ENCODE data around the gene MPZL3.

Gene MPZL3

DNA sequence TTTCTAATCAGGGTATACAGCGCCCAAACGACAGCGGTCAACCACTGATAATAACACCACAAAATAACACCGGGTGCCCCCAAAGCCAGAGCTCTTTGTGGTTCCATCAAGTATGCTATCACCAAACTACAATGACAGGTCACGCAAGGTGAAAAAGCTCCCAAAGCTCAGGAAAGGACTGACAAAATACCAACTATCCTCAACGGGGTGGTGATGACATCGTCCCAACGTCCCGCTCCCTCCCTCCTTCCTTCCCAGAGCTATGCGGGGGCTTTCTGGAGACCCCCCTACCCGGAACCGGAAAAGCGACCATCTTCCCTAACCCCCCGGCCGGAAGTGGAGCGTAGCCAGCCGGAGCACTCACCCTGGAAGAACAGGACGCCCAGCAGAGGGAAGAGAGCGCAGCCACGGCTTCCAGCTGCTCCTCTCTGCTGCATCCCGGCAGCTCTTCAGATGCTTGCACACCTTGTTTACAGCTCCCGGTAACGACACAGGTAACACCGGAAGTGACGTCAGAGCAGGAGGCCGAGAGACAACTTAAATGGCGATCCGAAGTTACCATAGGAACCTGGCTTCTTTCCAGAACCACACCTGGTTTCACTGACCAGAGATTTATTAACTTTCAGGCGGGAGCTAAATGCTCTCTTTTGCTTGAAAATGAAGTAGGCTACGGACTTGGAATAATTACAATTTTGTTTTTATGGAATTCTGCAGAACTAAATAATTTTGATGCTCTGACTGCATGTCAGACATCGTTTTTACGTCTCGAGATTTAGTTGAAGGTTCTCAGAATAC is at the start of gene MPZL3:
Gene MPZL3 (minus strand): TSS at position 508 of the 795 bp plus-strand sequence. CDS start 71 bp downstream, at position 437.
- DNase-seq, result peak; percentile 79 to 83

DNA sequence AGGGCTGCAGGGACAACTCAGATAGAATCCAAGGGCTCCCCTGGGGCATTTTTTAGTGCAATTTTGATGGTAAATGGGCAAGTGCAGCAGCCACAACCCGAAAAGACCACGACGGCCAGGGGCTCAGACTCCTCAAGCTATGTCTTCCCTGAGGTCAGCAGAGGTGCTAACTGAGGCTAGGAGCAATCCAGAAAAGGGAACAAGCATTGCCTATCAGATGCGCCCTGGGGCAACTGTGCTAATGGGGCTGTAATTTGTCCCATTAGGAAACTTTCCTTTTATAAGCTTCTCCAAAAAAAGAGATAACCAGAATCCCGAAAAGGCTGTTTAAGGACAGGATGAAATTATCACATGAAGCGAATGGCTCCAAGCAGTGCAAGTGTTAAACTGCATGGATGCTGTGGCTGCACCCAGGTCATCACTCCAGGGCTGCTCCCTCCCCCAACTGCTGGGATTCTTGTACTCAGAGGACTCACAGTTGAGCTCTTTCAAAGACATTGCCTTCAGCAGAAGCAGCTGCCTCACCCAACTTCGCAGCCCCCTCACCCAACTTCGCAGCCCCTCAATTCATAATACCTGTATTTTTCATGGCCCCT is 49.5 kb upstream of the MPZL3 start:
- peak in 1 of 2 donors; percentile 13 for DNase-seq

DNA sequence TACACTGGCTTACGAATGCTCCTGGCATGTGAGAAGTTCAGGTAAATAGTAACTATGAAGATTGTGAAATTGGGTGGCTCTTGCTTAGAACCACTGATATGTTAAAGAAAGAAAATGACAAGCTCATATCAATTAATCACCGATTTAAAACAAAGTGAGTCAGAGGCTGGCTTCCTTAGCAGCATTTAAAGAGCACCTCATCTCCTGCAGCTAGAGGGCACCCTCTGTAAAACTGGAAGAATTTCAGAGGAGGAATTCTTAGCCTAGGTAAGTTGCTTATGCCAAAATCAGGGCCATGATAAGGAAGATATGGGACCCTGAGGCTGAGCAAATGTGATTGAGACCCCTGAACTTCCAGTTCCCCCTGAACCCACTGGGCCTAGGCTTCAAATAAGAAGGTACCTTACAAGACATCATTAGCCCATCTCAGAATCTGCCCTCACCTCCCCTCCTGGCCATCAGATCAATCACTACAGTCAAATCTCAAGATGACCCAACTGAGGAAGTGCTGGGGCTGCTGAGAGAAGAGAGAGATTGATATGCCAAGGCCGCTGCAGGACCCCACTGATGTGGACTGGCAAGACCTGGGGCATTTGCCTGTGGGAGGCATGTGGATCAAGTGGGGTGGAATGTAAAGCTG is 43.8 kb upstream of the MPZL3 start:
- peak; percentile 39 to 54 for DNase-seq

GRCh38 chr11:118295199-118295598 is 43.0 kb upstream of the MPZL3 start:
- DNase-seq, result peak in 1 of 2 donors; percentile 15

- DNase-seq, result no peak
Observed at GRCh38 chr11:118294053-118294452, 41.9 kb upstream of the MPZL3 start.

GRCh38 chr11:118291477-118292135 is 39.4 kb upstream of the MPZL3 start:
- DNase-seq, result no peak

DNA sequence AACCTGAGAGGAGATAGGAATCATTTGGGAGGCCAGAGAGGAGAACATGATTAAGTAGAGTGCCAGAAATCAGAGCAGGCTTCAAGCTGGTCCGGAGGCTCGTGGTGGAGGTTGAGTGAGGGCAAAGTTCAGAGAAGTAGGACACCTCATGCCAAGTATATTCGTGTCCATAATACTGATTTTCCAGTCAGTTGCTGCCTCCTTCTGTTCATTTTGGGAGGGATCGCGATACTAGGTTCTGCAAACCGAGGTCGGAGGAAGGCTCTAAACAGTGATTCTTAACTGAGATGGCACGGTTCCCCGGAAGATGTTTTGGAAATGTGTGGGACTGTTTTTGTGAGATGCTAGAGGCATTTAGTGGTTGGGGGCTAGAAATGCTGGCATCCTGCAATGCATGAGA is 38.8 kb upstream of the MPZL3 start:
- DNase-seq, result peak; percentile 30 to 37

DNA sequence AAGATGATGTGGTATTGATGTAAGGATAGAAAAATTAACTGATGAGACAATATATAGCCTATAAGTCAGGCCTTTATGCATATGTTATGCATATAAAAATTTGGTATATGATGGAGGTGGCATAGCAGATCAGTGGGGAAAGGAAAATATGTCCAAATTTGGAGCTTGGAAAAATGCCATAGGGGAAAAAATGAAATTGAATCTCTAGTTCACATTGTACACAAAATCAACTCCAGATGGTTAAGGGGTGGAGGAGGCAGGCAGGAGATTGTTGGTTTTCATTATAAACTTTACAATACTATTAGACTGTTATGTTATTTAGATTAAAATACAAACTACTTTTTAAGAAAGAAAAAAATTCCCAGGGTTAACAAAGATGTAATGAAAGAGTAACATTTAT is 37.2 kb upstream of the MPZL3 start:
- DNase-seq, result no peak

DNA sequence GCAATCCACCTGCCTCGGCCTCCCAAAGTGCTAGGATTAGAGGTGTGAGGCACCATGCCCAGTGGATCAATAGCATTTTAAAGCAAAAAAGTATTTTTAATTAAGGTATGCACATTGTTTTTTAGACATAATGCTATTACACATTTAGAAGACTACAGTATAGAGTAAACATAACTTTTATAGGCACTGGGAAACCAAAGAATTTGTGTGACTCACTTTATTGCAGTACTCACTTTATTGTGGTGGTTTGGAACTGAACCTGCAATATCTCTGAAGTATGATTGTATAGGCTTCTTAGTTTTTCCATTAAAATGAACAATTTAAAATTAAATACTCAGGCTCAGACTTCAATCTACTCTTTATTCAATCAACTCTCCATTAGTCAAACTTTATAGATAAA is 34.8 kb upstream of the MPZL3 start:
- no peak for DNase-seq

- DNase-seq, result no peak
Observed at GRCh38 chr11:118286545-118286944, 34.4 kb upstream of the MPZL3 start.

GRCh38 chr11:118283756-118284350 is 31.7 kb upstream of the MPZL3 start:
- DNase-seq, result peak in 1 of 2 donors; percentile 45

- no peak for DNase-seq
Observed at GRCh38 chr11:118283037-118283636, 31.0 kb upstream of the MPZL3 start.

DNA sequence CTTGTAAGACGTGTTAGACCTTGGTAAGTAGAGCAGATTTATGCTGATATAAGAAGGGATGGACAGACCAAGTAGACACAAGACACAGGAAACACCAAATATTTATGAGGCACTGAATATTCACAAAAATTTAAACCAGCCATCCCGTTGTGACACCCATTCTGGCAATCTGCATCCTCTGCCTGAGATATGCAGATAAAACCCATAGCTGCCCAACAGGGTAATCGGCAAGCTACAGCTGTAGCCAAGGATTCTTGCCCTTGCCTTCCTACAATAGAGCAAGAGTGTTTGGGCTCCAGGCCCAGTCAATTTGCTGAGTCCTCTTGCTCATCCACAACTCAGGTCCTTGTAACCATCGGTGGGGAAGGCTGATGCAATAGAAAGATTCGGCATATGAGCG is 30.4 kb upstream of the MPZL3 start:
- DNase-seq, result no peak

- DNase-seq, result no peak
Observed at GRCh38 chr11:118281284-118281683, 29.1 kb upstream of the MPZL3 start.

GRCh38 chr11:118277312-118277711 is 25.1 kb upstream of the MPZL3 start:
- no peak for DNase-seq

GRCh38 chr11:118276422-118276821 is 24.3 kb upstream of the MPZL3 start:
- DNase-seq, result no peak

- no peak for DNase-seq
Observed at GRCh38 chr11:118275176-118275575, 23.0 kb upstream of the MPZL3 start.

DNA sequence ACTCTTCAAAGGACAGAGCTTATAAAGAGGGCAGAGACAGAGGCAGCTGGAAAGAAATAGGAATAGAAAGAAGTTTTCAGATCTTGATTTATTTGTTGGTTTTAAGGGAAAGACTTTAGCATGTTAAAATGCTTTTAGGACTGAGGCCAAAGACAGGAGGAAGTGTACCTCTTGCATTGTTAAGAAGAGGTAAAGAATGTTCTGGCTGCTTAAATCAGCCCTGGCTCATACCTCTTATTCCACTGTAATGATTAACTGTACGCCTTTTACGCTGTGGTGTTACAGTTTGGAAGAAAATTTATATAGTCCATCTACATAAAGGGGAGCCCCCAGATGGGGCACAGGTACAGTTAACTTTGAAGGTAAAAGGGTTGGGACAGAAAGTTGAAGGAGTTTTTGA is 22.0 kb upstream of the MPZL3 start:
- no peak for DNase-seq

- no peak for DNase-seq
Observed at GRCh38 chr11:118272001-118272400, 19.8 kb upstream of the MPZL3 start.

- DNase-seq, result no peak
Observed at GRCh38 chr11:118267486-118267885, 15.3 kb upstream of the MPZL3 start.

DNA sequence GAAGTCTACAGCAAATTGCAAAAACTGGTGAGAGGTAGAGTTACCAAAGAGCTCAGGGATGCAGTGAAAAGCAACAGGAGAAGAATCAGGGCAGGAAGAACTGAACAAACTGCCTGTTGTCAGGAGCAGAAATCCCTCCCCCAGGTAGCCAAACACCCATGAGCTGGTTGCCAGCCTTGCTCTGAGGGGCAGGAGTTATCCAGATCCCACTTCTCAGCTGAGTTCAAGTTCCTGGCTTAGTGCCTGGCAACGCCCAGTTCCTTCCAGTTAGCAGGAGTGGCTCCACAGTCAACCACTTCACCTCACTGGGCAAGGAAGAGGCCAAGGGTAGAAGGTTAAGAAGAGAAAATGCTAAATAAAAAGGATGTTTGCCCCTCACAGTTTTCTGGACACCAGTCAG is 13.8 kb upstream of the MPZL3 start:
- DNase-seq, result no peak
